Activated CD4-positive, alpha-beta T cell treated with anti-CD3 and anti-CD28 coated beads, Interleukin-2, amount 50 U/mL, for 24 hours (primary cell): ENCODE results near the gene RNU11.
"Not testable (repeated sequence)": the region's sequence is repeated elsewhere in the genome, so short reads cannot be mapped to it uniquely, and the experiment has no call there.

Source experiments
- DNase-seq, 2 donors: peaks; one replicate each; pipeline ENCODE4 v3.0.0-alpha.2; 2020; ENCODE audit warnings: low read depth in 1 of 2, low spot score in 1 of 2

The RNU11 gene

DNA sequence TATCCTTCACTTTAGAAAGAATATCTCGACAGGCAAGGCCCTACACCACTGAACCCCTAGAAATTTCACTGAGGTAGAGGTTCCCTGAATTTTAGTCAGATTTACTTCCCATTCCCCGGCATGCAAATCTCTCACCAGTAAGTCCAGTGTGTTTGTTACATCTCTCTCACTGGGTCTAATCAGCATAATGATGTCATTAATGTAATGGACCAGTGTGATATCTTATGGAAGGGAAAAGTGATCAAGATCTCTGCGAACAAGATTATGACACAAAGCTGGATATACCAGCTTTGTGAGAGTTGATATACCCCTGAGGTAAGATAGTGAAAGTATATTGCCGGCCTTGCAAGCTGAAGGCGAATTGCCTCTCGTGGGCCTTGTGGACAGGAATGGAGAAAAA lies 7.9 kb downstream of the RNU11 start:
- no peak for DNase-seq

DNA sequence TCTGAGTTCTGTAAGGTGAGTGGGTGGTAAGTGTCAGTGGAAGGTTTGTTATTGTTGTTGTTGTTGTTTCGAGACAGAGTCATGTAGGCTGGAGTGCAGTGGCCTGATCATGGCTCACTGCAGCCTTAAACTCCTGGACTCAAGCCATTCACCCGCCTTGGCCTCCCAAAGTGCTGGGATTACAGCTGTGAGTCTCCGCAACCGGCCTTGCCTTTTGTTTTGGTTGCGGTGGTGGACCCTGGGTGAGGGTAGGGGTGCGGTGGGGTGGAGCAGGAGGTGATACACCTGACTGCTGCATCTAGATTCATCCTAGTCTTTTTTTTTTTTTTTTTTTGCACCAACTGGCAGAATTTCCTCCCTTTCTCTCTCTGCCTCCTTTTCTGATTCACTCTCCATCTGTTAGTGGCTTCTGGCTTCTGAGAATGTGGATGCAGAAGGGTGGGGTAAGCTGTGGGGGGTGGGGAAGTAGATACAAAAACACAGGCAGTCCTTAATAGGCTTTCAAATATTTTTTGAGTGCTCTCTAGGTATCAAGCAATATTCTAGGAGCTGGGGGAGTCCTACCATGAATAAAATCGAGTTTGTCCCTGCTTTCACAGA lies 15.6 kb downstream of the RNU11 start:
- DNase-seq = no peak

DNA sequence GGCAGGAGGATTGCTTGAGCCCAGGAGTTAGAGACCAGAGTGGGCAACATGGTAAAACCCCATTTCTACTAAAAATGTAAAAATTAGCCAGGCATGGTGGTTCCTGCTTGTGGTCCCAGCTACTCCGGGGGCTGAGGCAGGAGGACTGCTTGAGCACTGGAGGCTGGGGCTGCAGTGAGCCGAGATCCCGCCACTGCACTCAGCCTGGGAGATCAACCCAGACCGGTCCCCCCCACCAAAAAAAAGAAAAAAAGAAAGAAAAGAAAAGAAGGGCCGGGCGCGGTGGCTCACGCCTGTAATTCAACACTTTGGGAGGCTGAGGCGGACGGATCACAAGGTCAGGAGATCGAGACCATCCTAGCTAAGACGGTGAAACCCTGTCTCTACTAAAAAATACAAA lies 18.4 kb downstream of the RNU11 start:
- no peak for DNase-seq

DNA sequence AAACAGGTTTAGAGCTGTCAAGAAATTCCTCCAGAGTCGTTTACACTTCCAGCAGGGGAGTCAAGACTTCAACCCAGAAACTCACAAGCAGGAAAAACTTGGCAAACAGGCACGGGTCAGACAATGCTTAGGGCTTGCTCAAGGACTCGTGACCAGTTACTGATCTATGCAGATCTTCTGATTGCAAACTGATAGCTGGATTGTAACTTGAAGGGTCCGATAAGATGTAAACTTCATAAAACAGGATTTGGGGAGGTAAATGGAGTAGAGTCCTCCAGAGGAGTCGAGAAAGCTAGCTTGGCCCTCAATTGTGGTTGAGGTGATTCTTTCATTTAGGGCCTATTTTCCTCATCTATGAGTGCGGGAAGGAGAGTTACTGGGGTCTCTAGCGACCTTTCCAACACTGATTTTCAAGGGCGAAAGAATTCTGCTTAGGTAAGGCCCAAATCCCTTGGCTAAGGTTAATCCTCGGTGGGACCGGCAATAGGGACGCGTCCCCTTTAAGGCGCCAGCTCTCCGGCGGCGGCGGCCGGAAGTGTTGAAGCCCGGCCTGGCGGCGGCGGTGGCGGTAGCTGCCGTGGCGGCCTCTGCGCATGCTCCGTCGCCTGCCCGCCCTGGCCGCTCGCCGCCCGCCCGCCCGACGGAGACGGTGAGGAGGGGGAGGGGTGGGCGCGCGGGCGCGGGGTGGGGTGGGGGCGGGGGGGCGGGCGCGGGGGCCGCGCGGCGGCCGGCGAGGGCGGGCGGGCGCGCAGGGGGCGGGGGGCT lies 20.0 kb downstream of the RNU11 start, which contains the start of gene GMEB1:
TSS of gene GMEB1 (plus strand) at position 594 of the 765 bp plus-strand sequence. CDS start 14,829 bp downstream, outside the sequence.
- DNase-seq = peak; percentile 68 to 79

DNA sequence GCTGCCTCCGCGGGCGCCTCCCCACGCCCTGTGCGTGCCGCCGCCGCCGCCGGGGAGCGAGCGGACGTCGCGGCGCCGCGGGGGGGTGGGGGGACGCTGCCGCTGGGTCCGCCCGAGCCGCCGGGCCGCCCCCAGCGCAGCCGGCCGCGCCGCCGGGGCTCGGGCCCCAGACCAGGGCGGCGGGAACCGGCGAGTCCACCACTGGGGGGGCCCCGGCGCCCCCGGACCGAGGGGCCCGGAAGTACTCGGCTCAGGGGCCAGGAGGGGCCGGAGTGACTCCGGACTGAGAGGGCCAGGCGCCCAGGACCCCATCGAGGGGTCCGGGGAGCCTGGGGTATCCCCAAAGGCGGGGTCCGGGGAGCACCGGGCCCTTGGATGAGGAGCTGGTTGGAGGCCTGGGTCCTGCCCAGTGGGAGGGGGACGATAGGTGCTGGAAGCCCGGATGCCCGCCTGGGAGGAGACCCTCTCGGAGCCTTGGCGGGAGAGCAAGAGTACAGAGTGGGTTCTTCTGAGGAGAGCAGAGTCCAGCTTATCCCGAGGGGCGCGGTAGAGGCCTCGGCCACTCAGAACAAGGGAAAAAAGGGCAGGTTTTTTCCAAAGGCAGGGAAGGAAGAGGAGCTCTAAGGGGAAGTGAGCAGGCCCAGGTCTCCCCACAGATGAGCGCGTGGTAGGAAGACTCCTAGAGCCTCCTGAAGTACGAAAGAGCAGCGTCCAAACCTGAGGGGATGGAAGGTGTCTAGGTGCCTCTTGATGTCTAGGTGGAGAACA lies 20.7 kb downstream of the RNU11 start:
- peak; percentile 19 to 49 for DNase-seq

DNA sequence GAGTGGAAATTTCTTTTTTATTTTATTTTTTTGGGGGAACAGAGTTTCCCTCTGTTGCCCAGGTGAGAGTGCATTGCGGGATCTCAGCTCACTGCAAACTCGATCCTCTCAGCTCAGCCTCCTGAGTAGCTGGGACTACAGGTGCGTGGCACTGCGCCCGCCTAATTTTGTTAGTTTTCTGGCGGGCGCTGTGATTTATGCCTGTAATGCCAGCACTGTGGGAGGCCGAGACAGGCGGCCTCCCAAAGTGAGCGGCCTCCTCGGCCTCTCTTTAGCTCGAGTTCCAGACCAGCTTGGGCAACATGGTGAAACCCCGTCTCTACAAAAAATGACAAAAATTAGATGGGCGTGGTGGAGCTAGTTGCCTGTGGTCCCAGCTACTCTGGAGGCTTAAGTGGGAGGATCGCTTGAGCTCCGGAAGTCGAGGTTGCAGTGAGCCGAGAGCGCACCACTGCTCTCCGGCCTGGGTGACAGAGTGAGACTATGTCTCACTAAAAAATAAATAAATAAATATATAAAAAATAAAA lies 22.9 kb downstream of the RNU11 start:
- DNase-seq = no peak

DNA sequence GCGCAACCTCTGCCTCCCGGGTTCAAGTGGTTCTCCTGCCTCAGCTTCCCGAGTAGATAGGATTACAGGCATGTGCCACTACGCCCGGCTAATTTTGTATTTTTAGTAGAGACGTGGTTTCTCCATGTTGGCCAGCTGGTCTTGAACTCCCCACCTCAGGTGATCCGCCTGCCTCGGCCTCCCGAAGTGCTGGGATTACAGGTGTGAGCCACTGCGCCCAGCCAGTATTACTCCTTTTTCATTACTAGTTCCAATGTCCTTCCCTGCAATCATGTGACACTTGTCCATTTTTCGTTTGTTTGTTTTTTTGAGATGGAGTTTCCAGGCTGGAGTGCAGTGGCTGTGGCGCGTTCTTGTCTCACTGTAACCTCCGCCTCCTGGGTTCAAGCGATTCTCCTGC lies 24.6 kb downstream of the RNU11 start:
- not testable (repeated sequence) for DNase-seq

DNA sequence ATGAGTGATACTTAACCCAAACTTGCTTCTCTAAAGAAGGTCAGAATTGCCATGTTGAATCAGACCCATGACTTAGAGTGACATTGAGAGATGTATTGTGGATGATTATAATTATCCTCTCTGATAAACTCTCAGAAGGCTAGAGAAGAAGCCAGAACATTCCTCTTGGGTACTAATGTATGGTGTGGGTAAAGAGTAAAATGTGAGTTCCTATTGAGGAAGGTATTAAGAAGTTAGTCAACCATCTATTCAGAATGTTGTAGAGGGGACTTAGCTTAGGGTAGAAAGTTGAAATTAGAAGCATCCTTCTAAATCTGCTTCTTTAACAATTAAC lies 27.5 kb downstream of the RNU11 start:
- DNase-seq = no peak

DNA sequence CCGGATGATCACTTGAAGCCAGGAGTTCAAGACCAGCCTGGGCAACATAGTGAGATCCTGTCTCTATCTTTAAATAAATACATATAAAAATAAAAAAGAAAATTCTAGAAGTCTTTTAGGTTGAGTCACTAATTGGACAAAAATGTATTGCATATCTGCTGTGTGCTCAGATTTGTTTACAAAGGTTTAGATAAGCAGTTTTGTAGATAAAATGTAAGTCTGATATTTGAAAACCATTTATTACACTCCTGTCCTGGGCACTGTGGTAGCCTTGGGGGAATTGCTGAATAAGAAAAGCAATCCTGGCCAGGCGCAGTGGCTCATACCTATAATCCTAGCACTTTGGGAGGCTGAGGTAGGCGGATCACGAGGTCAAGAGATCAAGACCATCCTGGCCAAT lies 31.8 kb downstream of the RNU11 start:
- DNase-seq = no peak

DNA sequence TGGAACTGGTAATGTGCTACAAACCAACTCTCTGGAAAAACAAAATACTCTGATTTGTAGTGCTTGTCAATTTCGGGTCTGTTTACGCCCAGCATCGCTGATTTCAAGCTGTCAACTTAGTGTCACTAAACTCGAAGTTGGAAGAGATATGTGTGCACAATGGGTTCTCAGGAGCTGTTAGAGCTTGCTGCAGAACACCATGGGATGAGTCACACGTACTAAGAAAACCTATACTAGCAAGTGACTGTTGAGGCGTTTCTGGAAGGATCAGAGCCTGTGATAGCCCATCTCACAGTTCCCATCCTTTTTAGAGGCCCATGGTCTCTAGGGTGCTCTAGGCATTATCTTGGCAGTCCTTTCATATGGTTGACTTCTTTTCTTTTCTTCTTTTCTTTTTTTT lies 34.4 kb downstream of the RNU11 start:
- DNase-seq = no peak

DNA sequence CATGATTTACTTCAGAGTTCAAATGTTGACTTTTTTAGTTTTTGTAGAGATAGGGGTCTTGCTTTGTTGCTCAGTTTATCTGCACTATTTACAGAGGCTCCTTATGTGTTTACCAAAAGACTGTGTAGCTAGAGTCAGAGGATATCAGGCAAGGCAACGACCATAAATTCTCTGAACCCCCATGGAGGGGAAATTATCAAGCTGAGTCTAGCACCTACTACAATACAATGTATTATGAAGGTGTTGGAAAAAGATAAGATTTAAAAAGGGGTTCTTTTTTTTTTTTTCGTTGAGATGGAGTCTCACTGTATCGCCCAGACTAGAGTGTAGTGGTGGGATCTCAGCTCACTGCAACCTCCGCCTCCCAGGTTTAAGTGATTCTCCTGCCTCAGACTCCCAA lies 36.5 kb downstream of the RNU11 start:
- no peak for DNase-seq

DNA sequence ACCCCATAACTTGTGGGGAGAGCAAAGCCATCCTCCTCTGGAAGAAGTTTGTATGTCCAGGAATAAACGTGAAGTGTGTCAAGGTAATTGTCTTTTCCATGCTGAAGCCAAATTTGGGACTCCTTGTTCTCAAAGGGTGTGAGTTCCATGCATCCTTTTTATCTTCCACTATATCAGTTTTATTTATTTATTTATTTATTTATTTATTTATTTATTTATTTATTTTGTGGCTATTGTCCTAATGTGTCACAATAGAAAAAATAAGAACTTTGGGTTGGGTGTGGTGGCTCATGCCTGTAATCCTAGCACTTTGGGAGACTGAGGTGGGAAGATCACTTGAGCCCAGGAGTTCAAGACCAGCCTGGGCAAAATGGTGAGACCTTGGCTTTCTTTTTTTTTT lies 43.2 kb downstream of the RNU11 start:
- not testable (repeated sequence) for DNase-seq
